ENCODE results near the gene ULBP2. TPM values are rescaled to one million over a fixed set of nuclear protein-coding genes. Genes with fewer than 3 reads are reported as not detected.
"Not testable (repeated sequence)": the region's sequence is repeated elsewhere in the genome, so short reads cannot be mapped to it uniquely, and the experiment has no call there.

Gene ULBP2
- total RNA-seq, 1 donor from 2014 or later, result 2.9 TPM

DNA sequence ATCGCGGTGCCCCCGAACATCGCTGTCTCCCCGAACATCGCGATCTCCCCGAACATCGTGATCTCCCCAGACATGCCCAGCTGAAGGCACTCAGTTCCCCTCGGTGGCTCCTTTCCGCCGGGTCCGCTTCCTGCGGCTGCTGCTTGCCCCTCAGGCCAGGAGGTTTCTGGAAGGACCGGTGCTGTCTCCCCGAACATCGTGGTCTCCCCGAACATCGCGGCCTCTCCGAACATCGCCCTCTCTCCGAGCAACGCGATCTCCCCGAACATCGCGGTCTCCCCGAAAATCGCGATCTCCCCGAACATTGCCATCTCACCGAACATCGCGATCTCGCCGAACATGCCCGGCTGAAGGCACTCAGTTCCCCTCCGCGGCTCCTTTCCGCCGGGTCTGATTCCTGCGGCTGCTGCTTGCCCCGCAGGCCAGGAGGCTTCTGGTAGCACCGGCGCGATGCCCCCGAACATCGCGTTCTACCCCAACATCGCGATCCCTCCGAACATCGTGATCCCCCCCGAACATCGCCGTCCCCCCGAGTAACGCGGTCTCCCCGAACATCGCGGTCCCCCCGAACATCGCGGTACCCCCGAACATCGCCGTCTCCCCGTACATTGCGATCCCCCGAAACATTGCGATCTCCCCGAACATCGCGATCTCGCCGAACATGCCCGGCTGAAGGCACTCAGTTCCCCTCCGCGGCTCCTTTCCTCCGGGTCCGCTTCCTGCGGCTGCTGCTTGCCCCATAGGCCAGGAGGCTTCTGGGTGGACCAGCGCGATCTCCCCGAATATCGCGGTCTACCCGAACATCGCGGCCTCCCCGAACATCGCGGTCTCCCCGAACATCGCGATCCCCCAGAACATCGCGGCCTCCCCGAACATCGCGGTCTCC is 22.7 kb downstream of the ULBP2 start:
- intact Hi-C loops (cut with micrococcal nuclease), result loop anchor here (5.0 kb wide), 1 partner anchor 37 kb away; no protein-coding TSS in a partner anchor

DNA sequence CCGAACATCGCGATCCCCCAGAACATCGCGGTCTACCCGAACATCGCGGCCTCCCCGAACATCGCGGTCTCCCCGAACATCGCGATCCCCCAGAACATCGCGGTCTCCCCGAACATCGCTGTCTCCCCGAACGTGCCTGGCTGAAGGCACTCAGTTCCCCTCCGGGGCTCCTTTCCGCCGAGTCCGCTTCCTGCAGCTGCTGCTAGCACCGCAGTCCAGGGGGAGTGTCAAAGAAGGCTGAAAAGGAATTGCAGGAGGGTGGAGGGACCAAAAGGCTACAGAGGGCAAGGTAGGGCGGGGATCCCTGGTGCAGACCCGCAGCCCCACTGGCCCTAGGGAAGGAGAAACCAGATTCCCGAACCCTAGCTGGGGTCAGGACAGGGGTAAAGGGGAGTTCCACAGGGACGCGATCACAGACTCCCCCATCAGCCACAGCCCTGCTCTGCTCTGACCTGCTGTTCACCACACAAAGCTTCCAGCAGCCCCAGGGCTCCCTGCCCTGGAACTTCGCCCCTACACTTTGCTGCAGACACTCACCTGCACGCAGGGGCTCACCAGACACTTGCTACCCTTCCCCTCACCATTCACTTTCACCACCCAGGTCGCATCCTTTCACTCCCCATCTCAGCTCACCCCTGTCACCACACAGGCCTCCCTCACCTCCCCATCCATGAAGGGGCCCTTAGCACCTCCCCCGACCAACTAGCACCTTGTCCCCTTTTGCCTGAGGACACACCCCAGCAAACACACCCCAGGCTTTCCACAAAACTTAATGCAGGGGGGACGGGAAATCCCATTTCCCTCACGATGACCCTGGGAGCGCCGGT is 23.6 kb downstream of the ULBP2 start:
- intact Hi-C loops (cut with micrococcal nuclease), result no loop called here

DNA sequence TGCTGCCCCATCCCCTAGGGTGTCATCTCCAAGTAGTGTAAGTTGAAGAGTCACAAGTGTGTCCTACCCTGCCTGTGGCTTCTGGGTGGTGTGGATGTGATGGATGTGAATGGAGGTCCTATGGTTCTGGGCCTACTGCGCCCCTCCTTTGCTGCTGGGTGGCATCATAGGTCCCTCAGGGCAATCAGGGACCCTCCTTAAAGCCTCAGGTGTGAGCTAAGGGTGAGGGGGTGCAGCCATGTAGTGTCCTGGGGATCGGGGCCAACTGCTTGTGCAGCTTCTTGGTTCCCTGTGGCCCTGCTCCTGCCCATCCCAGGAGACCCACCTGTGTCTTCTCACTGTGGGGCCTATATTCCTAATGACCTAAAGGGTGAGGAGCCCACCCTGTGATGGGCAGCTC is 24.5 kb downstream of the ULBP2 start:
- intact Hi-C loops (cut with micrococcal nuclease), result not testable (repeated sequence)

DNA sequence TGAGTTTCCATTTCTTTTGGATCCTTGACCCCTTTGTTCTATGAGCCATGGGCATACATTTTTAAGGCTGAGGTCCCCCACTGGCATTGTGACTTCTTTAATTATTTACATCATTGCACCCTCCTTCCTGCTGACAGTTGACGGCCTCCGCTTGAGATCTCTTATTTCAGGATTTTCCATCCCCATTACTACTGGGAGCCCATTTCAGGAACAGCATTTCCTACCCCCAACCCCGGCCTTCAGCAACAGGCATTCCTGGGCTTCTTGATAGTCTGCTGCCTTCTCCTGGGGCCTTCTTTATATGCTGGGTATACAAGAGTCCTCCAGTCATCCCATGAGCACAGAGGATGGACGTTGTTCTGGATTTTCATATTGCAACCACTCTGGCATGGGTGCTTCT is 25.8 kb downstream of the ULBP2 start:
- intact Hi-C loops (cut with micrococcal nuclease), result no loop called here

DNA sequence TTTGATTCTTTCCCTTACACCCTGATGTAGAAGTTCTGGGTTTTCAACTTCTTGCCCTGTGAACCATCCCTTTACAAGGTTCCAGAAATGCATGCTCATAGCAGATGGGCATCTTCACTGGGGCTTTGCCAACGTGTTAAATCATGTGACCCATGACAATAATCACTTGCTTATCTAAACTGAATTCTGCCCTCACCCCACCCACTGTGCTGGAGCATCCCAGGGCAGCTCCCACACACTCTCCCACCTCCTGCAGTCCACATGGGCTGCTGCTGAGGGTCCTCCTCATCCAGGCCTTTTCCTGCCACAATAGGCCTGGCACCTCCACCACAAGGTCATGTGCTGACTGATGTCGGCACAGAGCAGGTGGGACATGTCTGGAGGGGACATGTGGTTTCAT is 26.2 kb downstream of the ULBP2 start:
- intact Hi-C loops (cut with micrococcal nuclease), result not testable (repeated sequence)

DNA sequence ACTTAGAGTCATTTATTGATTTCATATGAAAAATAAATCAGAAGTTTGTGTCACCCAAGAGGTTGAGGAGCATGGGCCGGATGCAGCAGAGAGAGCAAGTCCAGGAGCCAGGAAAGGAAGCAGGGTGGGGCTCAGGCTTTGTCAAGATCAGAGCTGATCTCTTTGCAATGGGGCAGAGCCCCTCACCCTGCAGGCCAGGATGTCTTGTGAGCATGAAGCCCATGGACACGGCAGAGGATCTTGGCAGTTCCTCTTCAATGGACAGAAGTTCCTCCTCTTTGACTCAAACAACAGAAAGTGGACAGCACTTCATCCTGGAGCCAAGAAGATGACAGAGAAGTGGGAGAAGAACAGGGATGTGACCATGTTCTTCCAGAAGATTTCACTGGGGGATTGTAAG is 27.1 kb downstream of the ULBP2 start:
- intact Hi-C loops (cut with micrococcal nuclease), result not testable (repeated sequence)

DNA sequence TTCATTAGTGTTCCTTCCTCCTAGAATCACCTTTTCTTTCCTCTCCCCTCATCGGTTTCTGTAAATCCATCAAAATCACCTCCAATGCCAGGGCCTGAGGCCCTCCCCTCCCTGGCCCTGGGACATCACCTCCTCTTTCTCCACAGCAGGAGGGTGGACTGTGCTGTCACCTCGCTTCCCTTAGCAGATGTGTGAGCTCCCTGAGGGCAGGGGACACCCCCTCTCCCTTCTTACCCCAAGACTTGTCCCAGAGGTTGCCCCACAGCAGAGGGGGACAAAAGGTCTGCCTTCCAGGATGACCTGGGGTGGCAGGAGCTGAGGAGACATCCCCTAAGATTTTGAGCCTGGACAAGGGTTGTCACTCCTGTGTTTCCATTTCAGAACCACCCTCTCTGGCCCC is 27.8 kb downstream of the ULBP2 start:
- intact Hi-C loops (cut with micrococcal nuclease), result no loop called here

DNA sequence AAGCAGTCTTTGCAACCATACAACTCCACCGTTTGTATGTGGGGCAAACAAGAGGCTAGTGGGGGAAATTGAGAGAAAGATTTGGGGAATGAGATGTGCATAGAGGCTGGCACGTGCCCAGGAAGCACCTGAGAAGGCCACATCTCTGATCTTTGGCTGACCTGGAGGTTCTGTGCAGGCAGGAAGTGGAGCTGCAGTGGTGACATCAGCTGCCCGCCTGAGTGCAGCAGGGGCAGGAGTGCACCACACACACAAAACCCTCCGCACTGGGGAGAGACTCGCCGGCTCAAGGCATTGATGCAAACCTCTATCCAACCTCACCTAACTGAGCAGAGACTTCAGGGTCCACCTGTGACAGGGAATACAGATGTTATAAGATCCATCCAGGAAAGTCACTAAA is 32.6 kb downstream of the ULBP2 start:
- intact Hi-C loops (cut with micrococcal nuclease), result not testable (repeated sequence)

DNA sequence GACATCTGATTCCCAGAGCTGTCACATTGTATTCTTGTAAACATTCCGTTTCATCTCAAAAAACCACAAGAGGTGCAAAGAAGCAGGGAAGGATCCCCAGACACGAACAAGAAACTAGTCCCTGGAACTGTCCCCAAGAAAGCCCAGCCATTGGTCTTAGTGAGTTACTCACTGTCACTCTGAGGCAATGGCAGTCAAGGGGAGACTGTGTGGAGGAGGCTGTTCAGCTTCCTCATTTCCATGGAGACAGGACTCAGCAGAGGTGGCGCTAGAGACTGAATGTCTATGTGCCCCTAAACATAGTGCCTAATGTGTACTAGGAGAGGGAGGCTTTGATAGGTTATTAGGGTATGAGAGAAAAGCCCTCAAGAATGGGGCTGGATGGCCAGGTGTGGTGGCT is 33.0 kb downstream of the ULBP2 start:
- intact Hi-C loops (cut with micrococcal nuclease), result no loop called here

DNA sequence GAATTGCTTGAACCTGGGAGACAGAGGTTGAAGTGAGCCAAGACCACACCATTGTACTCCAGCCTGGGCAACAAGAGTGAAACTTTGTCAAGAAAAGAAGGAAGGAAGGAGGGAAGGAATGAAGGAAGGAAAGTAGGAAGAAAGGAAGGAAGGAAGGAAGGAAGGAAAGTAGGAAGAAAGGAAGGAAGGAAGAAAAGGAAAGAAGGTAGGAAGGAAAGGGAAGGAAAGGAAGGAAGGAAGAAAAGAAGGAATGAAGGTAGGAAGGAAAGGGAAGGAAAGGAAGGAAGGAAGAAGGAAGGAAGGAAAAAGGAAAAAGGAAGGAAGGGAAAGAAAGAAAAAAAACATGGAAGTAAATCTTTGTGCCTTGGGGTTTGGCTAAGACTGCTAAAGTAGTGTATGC is 33.6 kb downstream of the ULBP2 start:
- intact Hi-C loops (cut with micrococcal nuclease), result no loop called here

DNA sequence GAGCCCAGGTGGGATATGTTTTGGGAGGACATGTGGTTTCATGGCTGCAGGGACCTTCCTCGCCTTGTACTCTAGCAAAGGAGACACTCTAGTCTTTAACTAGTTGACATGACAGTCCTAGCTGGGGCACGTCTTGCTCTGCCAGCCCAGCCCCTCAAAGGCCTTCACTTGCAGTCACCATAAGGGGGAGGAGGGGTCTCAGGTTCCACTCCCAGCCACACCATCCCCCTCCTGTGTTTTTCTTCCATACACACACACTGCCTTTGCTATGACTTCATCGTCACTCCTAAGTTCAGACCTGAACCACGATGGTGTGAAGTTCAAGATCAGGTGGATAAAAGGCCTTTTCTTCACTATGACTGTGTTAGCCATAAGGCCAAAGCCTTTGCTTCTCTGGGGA is 35.4 kb downstream of the ULBP2 start:
- intact Hi-C loops (cut with micrococcal nuclease), result no loop called here

DNA sequence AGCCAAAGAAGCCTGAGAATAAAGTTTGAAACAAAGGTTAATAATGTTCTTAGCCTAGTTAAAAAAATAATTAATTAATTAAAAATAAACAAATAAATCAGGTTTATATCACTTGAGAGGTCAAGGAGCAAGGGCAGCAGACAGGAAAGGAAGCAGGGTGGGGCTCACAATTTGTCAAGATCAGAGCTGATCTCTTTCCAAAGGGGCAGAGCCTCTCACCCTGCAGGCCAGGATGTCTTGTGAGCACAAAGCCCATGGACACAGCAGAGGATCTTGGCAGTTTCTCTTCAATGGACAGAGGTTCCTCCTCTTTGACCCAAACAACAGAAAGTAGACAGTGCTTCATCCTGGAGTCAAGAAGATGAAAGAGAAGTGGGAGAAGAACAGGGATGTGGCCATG is 36.8 kb downstream of the ULBP2 start:
- intact Hi-C loops (cut with micrococcal nuclease), result no loop called here

DNA sequence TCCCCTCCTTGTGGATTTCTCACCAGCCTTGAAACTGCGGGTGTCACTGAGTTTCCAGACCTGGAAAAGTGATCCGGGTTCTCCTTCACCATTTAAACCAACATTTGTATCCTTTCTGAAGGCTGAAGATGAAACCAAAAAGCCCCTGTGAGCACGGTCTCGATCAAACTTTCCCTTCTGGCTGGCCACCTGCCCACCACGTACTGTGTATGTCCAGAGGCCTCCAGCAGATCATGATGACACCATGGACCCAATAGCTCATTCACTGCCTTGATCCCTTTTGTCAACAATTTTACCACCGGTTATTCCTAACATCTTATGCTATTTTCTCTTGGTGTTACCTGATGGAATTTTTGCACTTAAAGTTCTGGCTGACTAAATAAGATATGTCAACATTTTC is 37.5 kb downstream of the ULBP2 start:
- intact Hi-C loops (cut with micrococcal nuclease), result no loop called here

DNA sequence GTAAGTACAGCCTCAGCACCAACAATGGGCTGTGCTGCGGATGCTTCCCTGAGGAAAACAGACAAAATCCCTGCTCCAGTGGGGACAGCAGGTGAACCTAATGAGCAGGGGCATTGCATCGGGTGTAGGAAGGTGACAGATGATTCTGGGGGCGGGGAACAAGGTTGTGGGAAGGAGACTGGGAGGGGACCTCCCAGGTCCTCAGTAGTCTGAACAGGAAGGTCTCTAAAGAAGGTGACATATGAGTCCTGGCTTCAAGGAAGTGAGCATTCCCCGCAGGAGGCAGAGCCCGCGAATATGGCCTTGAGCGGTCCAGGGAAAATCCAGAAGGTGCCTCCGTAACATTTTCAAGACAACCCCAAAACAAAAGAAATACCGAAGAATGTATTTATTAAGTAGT is 41.3 kb downstream of the ULBP2 start:
- intact Hi-C loops (cut with micrococcal nuclease), result no loop called here

DNA sequence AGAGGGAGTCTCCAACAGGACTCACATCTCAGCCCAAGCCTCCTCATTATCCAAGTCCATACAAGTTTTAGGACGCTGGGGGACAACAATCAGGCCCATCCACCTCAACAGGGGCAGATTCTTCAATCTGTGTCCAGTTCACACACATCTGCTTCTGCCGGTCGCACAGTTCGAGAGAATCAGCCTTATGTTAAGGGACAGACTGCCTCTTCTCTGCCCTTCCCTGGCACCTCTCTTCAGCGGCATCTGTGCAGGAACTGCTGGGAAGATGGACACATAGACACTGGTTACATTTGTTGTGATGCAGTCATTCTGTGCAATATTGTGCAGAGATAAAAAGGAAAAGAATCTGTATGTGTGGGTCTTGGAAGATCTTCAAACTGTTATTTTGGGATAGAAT is 43.0 kb downstream of the ULBP2 start:
- intact Hi-C loops (cut with micrococcal nuclease), result no loop called here

DNA sequence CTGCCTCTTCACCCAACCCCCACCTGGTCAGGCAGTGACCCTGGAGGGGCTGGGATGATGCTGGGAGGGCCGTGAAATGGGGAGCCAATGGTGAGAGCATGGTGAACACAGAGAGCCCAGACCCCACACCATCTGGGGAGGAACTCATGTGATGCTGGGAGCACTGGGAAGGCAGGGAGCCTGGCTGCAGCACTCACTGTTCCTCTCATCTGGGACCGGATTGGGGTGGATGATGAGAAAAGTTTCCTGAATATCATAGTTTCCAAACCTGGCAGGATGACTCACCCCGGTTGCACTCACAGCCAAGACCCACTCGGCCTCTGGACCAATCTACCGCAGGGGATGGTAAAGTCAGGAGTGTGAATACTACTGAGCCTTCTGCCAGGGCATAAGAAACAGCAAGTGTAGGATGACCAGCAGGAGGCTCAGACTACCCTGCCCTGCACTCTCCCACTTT is 43.7 kb downstream of the ULBP2 start:
- intact Hi-C loops (cut with micrococcal nuclease), result no loop called here

DNA sequence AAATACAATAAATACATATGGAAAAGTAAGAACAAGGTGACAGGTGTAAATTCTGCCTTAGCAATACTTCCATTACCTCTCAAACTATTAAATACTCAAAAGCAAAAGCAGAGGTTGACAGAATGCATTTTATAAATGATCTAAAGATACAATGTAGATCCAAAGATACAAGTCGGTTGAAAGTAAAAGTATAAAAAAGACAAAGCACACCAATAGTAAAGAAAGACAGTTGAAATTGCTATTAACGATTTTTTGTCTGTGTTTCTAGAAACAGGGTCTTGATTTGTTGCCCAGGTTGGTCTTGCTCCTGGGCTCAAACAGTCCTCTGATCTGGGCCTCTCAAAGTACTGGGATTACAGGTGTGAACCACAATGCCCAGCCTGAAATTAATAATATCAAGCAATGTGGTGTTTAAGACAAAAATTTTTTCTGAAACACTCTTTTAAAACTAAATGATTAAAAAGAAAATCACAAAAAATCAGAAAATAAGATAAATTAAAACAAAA is 45.8 kb downstream of the ULBP2 start:
- intact Hi-C loops (cut with micrococcal nuclease), result no loop called here

DNA sequence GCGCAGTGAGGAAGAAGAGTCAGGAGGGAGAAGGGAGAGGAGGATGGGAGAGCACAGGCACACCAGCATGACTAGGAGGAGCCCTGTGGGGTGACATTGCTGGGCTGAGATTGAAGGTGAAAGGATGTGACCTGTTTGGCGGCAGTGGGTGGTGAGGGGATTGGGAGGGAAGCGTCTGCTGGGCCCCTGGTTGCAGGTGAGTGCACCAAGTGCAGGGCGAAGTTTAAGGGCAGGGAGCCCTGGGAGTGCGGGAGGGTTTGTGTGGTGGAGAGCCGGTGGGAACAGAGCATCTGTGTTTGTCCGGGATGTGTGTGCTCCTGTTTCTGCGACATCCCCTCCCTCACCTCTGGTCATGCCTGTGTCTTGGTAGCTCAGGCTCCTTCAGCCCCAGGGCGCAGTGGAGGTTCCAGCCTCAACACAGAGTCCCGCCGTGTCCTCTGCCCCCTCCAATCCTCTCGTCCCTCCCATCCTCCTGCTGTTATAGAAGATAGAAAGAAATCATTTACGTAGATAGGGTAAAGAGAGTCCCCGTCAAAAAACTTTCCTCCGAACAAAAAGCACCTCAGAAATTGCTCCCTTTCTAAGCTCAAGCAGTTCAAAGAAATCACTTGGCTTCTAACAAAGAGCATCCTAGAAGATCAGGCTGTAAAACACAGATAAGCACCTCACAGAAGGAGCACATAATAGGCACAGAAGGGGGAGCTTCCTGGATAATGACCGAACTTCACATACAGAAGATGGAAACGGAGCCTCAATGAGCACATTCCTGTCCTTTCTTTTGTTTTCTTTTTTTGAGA is 46.9 kb downstream of the ULBP2 start:
- intact Hi-C loops (cut with micrococcal nuclease), result no loop called here

DNA sequence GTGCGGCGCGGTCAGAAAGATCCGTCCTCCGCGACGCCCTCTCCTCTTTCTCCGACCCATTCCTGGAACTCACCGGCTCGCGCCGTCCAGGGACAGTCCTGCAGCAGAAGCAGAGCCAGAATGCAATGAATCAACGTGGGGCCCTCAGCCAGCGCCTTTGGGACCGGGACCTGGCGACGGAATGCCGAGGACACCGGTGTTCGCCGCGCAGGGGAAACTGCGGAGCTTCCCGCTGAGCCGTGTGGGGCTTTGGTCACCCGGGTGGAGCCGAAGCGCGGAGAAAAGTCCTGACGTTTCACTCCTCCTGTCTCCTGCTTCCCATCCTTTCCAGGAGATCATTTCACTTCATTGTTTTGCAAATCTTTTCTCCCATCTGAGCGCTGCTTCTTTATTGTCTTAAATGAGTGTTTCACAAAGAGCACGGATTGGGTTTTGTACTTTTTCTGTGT is 48.4 kb downstream of the ULBP2 start:
- intact Hi-C loops (cut with micrococcal nuclease), result loop anchor here (10.0 kb wide), 1 partner anchor 1245 kb away; the partner anchor contains the start of gene UST

DNA sequence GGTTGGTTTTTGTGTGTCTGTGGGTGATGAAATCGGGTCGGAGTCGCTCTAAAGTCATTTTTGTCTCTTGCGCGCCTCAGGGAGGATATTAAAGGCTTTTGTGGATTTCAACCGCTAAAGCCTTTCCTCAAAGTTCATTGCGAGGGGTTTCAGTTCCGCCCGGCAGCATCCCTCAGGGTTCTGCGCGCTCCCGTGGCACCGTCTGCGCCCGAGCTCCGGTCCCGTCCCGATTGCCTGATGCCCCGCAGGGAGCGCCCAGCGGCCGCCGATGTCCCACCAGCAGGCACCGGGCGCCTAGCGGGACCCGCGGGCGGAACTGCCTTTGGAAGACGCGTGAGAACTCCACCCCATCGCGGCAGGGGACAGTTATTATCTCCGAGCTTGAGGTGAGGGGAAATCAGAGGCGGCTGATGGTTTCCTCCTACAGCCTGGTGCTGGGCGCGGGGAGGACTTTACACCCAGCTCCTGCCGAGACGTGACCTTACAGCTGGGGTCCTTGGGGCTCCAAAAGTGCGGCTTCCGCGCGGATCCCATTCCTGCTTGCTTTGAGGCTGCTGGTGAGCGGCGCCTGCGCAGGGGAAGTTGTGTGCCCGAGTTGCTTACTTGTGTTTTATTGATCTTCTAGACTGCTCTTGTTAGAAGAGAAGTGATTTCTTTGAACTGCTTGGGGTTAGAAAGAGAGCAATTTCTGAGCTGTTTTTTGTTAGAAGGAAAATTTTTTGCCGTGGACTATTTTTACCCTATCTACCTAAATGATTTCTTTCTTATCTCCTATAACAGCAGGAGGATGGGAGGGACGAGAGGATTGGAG is 49.1 kb downstream of the ULBP2 start:
- intact Hi-C loops (cut with micrococcal nuclease), result loop anchor here (1.0 to 10.0 kb wide), 4 partner anchors 9 to 1246 kb away; partner anchors contain the start of genes ULBP1 and UST

Measured in T-helper 1 cell treated with Interleukin-12 subunit alpha and Interleukin-12 subunit beta and Interleukin-4 antibody, amounts not matched to agents 30 ng/mL and 1 ng/mL, for 36 hours (primary cell).